Endodermal cell (in vitro differentiated cells): ENCODE data around the gene ABCA9. TPM values are rescaled to one million over a fixed set of nuclear protein-coding genes. Genes with fewer than 3 reads are reported as not detected.

ENCODE experiments used
- DNase-seq: peaks from one replicate; pipeline ENCODE4 v3.0.0-alpha.2; 2017
- H3K27ac ChIP-seq: 2 replicates; pipeline ENCODE4 v1.5.1; 2013; ENCODE audit warnings: mild to moderate bottlenecking, low read depth, low read length, moderate library complexity
- H3K27me3 ChIP-seq: 2 replicates; pipeline ENCODE4 v1.6.1; 2013; ENCODE audit warnings: mild to moderate bottlenecking, low read length, moderate library complexity; ENCODE audit not compliant: insufficient read depth, control insufficient read depth, poor library complexity, severe bottlenecking
- H3K36me3 ChIP-seq: 2 replicates; pipeline ENCODE4 v1.7.0; 2013; ENCODE audit warnings: mild to moderate bottlenecking, low read length, moderate library complexity; ENCODE audit not compliant: control insufficient read depth, insufficient read depth
- H3K4me1 ChIP-seq: one replicate; pipeline ENCODE4 v1.7.0; 2013; ENCODE audit warnings: low read length; ENCODE audit not compliant: control insufficient read depth, insufficient read depth
- H3K4me3 ChIP-seq: 2 replicates; pipeline ENCODE4 v1.5.1; 2013; ENCODE audit warnings: mild to moderate bottlenecking, low read length, moderate library complexity
- H3K9ac ChIP-seq: 2 replicates; pipeline ENCODE4 v1.6.1; 2013; ENCODE audit warnings: mild to moderate bottlenecking, low read length, moderate library complexity; ENCODE audit not compliant: poor library complexity, severe bottlenecking; ENCODE audit errors: extremely low read depth
- H3K9me3 ChIP-seq: 2 replicates; pipeline ENCODE4 v1.6.1; 2013; ENCODE audit warnings: mild to moderate bottlenecking, low read length, moderate library complexity; ENCODE audit not compliant: control insufficient read depth
- H3K27ac Mint-ChIP-seq: 2 replicates; pipeline ENCODE4 v1.8.0; 2020; ENCODE audit warnings: mixed read lengths
- H3K27me3 Mint-ChIP-seq: 2 replicates; pipeline ENCODE4 v1.8.0; 2021; ENCODE audit warnings: mild to moderate bottlenecking, mixed read lengths; ENCODE audit not compliant: insufficient read depth
- H3K36me3 Mint-ChIP-seq: 2 replicates; pipeline ENCODE4 v1.8.0; 2020; ENCODE audit warnings: low read depth, mixed read lengths
- H3K4me1 Mint-ChIP-seq: 2 replicates; pipeline ENCODE4 v1.8.0; 2020; ENCODE audit warnings: mixed read lengths
- H3K4me3 Mint-ChIP-seq: 2 replicates; pipeline ENCODE4 v1.8.0; 2020; ENCODE audit warnings: mild to moderate bottlenecking, moderate library complexity, mixed read lengths
- H3K9me3 Mint-ChIP-seq: 2 replicates; pipeline ENCODE4 v1.8.0; 2020; ENCODE audit warnings: mild to moderate bottlenecking, mixed read lengths
- CTCF ChIP-seq: fragments of 200-600 bp; sonication (generic); conservative IDR thresholded peaks from 2 replicates; pipeline ENCODE4 v1.5.0; 2021; ENCODE audit warnings: antibody characterized with exemption, mild to moderate bottlenecking
- WGBS, 2 experiments: methylation state at CpG; one replicate each; pipeline versions ENCODE4 v1.1.5 to v1.1.7; 2013; ENCODE audit warnings: missing lambda C conversion rate in 2 of 2, mixed read lengths in 1 of 2; ENCODE audit not compliant: insufficient coverage in 1 of 2, insufficient read length in 1 of 2; 5-methylcytosine and 5-hydroxymethylcytosine counted together
- total RNA-seq, 2 donors: library from RNA; stranded (reverse); fragmentation: NEBNext Ultra II Directional in 1 of 2; extraction: Animal tissue kit (Norgen Biotek cat#: 25700) in 1 of 2; gene quantifications; 2 replicates in 1 of 2; 3 replicates in 1 of 2; pipeline ENCODE4 v1.2.1, GENCODE V29; 2021

ABCA9 gene
- total RNA-seq, 2 donors from 2014 or later = not detected

GRCh38 chr17:69088643-69089200 is 28.0 kb upstream of the ABCA9 start:
- Histone ChIP-seq H3K27me3 (no peaks in the 10 kb centered on the region), H3K9me3 (no peaks in the 10 kb centered on the region), H3K4me3 (no peak overlapping the region), H3K4me1 (no peaks in the 10 kb centered on the region), H3K36me3 (no peaks in the 10 kb centered on the region), H3K27ac (no peak overlapping the region), H3K9ac (no peak overlapping the region)
- TF ChIP-seq CTCF = no peak
- no peak overlapping the region for H3K27ac Mint-ChIP-seq
- 77 to 85% methylated on average over 3 to 4 of the region's 4 CpGs for WGBS, 2 experiments
- H3K4me3 Mint-ChIP-seq = no peak overlapping the region
- H3K36me3 Mint-ChIP-seq = no peaks in the 10 kb centered on the region
- peaks cover 6% of the 10 kb centered on the region for H3K27me3 Mint-ChIP-seq
- no peak for DNase-seq
- H3K9me3 Mint-ChIP-seq = peaks cover 2% of the 10 kb centered on the region
- peaks cover 1% of the 10 kb centered on the region for H3K4me1 Mint-ChIP-seq

DNA sequence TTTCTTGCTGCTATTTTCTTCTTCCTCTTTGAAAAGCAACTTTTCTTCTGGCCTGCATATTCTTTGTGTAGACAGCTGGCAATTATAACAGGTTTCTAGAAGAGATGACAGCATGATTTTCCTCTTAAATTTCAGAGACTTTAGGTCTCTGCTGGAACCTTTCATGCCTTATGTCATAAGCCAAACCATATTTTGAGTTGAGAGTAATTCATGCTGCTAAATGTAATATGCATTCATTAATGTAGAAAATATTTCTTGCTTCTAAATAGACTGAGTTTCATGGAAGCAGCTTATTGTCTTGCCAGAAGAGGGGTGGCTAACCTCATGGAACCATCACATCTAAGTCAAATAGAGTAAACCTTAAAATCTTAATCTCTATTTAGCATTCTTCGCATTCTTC is 25.9 kb upstream of the ABCA9 start:
- Histone ChIP-seq H3K4me1 (no peaks in the 10 kb centered on the region), H3K9ac (no peak overlapping the region), H3K27me3 (no peaks in the 10 kb centered on the region), H3K27ac (no peak overlapping the region), H3K36me3 (no peaks in the 10 kb centered on the region), H3K9me3 (peaks cover 8% of the 10 kb centered on the region), H3K4me3 (no peak overlapping the region)
- no peak overlapping the region for H3K27ac Mint-ChIP-seq
- H3K36me3 Mint-ChIP-seq = no peaks in the 10 kb centered on the region
- peaks cover 6% of the 10 kb centered on the region for H3K27me3 Mint-ChIP-seq
- peaks cover 19% of the 10 kb centered on the region for H3K9me3 Mint-ChIP-seq
- peaks cover 1% of the 10 kb centered on the region for H3K4me1 Mint-ChIP-seq
- DNase-seq = no peak
- WGBS, 2 experiments = 88 to 100% methylated on average over 1 of the region's 1 CpG
- TF ChIP-seq CTCF = no peak
- no peak overlapping the region for H3K4me3 Mint-ChIP-seq

GRCh38 chr17:69084911-69085310 is 24.2 kb upstream of the ABCA9 start:
- peak; percentile 81 for TF ChIP-seq CTCF
- H3K36me3 ChIP-seq = no peaks in the 10 kb centered on the region
- no peak overlapping the region for H3K27ac Mint-ChIP-seq
- H3K9me3 ChIP-seq = peaks cover 8% of the 10 kb centered on the region
- H3K9me3 Mint-ChIP-seq = peaks cover 20% of the 10 kb centered on the region
- H3K4me1 ChIP-seq = no peaks in the 10 kb centered on the region
- 53 to 83% methylated on average over 8 to 12 of the region's 13 CpGs for WGBS, 2 experiments
- H3K27me3 ChIP-seq = no peaks in the 10 kb centered on the region
- DNase-seq = peak; percentile 93
- peaks cover 1% of the 10 kb centered on the region for H3K4me1 Mint-ChIP-seq
- H3K27me3 Mint-ChIP-seq = peaks cover 6% of the 10 kb centered on the region
- H3K4me3 ChIP-seq = no peak overlapping the region
- H3K27ac ChIP-seq = no peak overlapping the region
- H3K9ac ChIP-seq = no peak overlapping the region
- H3K36me3 Mint-ChIP-seq = no peaks in the 10 kb centered on the region
- H3K4me3 Mint-ChIP-seq = no peak overlapping the region
